Endodermal cell (in vitro differentiated cells): ENCODE data around the gene CA11. TPM values are rescaled to one million over a fixed set of nuclear protein-coding genes. Genes with fewer than 3 reads are reported as not detected.

Experiments
- DNase-seq: peaks from one replicate; pipeline ENCODE4 v3.0.0-alpha.2; 2017
- H3K27ac ChIP-seq: 2 replicates; pipeline ENCODE4 v1.5.1; 2013; ENCODE audit warnings: mild to moderate bottlenecking, low read depth, low read length, moderate library complexity
- H3K27me3 ChIP-seq: 2 replicates; pipeline ENCODE4 v1.6.1; 2013; ENCODE audit warnings: mild to moderate bottlenecking, low read length, moderate library complexity; ENCODE audit not compliant: insufficient read depth, control insufficient read depth, poor library complexity, severe bottlenecking
- H3K36me3 ChIP-seq: 2 replicates; pipeline ENCODE4 v1.7.0; 2013; ENCODE audit warnings: mild to moderate bottlenecking, low read length, moderate library complexity; ENCODE audit not compliant: control insufficient read depth, insufficient read depth
- H3K4me1 ChIP-seq: one replicate; pipeline ENCODE4 v1.7.0; 2013; ENCODE audit warnings: low read length; ENCODE audit not compliant: control insufficient read depth, insufficient read depth
- H3K4me3 ChIP-seq: 2 replicates; pipeline ENCODE4 v1.5.1; 2013; ENCODE audit warnings: mild to moderate bottlenecking, low read length, moderate library complexity
- H3K9ac ChIP-seq: 2 replicates; pipeline ENCODE4 v1.6.1; 2013; ENCODE audit warnings: mild to moderate bottlenecking, low read length, moderate library complexity; ENCODE audit not compliant: poor library complexity, severe bottlenecking; ENCODE audit errors: extremely low read depth
- H3K9me3 ChIP-seq: 2 replicates; pipeline ENCODE4 v1.6.1; 2013; ENCODE audit warnings: mild to moderate bottlenecking, low read length, moderate library complexity; ENCODE audit not compliant: control insufficient read depth
- H3K27ac Mint-ChIP-seq: 2 replicates; pipeline ENCODE4 v1.8.0; 2020; ENCODE audit warnings: mixed read lengths
- H3K27me3 Mint-ChIP-seq: 2 replicates; pipeline ENCODE4 v1.8.0; 2021; ENCODE audit warnings: mild to moderate bottlenecking, mixed read lengths; ENCODE audit not compliant: insufficient read depth
- H3K36me3 Mint-ChIP-seq: 2 replicates; pipeline ENCODE4 v1.8.0; 2020; ENCODE audit warnings: low read depth, mixed read lengths
- H3K4me1 Mint-ChIP-seq: 2 replicates; pipeline ENCODE4 v1.8.0; 2020; ENCODE audit warnings: mixed read lengths
- H3K4me3 Mint-ChIP-seq: 2 replicates; pipeline ENCODE4 v1.8.0; 2020; ENCODE audit warnings: mild to moderate bottlenecking, moderate library complexity, mixed read lengths
- H3K9me3 Mint-ChIP-seq: 2 replicates; pipeline ENCODE4 v1.8.0; 2020; ENCODE audit warnings: mild to moderate bottlenecking, mixed read lengths
- WGBS, 2 experiments: methylation state at CpG; one replicate each; pipeline versions ENCODE4 v1.1.5 to v1.1.7; 2013; ENCODE audit warnings: missing lambda C conversion rate in 2 of 2, mixed read lengths in 1 of 2; ENCODE audit not compliant: insufficient coverage in 1 of 2, insufficient read length in 1 of 2; 5-methylcytosine and 5-hydroxymethylcytosine counted together
- total RNA-seq, 2 donors: library from RNA; stranded (reverse); fragmentation: NEBNext Ultra II Directional in 1 of 2; extraction: Animal tissue kit (Norgen Biotek cat#: 25700) in 1 of 2; gene quantifications; 2 replicates in 1 of 2; 3 replicates in 1 of 2; pipeline ENCODE4 v1.2.1, GENCODE V29; 2021
- TF ChIP-seq, protein P1 (sequence below): fragments of 200-600 bp; sonication (generic); conservative IDR thresholded peaks from 2 replicates; pipeline ENCODE4 v1.5.0; 2021; ENCODE audit warnings: antibody characterized with exemption, mild to moderate bottlenecking

CA11 gene
- total RNA-seq, 2 donors from 2014 or later, result 75.0 to 82.6 TPM

DNA sequence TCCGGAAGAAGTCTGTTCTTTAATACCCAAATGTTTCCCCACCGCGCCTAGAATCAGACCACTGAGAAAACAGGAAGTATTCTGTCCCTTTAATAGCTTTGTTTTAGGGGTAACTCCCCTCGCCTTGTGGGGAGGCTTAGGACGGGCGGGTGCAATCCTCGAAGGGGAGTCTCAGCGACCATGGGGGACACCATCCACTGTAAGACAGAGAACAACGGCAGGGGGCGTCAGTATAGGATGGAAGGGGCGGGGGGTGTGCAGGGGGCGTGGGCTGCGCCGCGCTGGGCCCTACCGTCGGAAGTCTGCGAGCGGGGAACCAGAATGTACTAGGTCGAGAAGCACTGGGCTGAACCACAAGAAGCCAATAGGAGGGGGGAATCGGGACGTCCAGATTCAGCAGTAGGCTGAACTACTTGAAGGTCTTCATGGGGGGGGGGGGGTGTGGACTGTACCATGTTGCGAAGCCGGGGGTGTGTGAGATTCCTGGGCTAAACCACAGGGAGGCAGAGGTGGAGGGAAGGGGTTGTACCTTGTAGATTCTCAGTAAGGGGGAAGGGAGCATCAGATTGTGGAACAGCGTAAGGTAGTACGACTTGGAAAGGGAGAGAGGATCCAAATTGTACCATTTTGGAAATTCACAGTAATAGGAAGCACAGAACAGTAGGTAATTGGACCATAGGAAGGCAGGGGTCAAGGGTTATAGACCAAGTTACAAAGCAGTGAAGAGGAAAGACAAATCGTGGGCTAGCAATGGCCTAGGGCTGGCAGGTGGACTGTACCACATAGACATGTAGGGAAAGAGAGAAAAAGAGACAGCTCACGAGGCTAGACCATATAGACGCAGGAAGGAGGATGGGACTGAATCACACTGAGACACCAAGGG lies 7.8 kb downstream of the CA11 start:
- WGBS, 2 experiments, result 21 to 27% methylated on average over 19 to 29 of the region's 29 CpGs
- Mint-ChIP-seq H3K27ac (peak overlapping the region; percentile 92), H3K9me3 (peaks cover 2% of the 10 kb centered on the region), H3K4me1 (peaks cover 21% of the 10 kb centered on the region), H3K4me3 (peak overlapping the region; percentile 61), H3K27me3 (peaks cover 49% of the 10 kb centered on the region), H3K36me3 (peaks cover 25% of the 10 kb centered on the region)
- H3K9me3 ChIP-seq, result no peaks in the 10 kb centered on the region
- peaks cover 11% of the 10 kb centered on the region for H3K27me3 ChIP-seq
- H3K9ac ChIP-seq, result peak overlapping the region; percentile 20
- peak overlapping the region; percentile 95 for H3K27ac ChIP-seq
- TF ChIP-seq, protein P1, sequence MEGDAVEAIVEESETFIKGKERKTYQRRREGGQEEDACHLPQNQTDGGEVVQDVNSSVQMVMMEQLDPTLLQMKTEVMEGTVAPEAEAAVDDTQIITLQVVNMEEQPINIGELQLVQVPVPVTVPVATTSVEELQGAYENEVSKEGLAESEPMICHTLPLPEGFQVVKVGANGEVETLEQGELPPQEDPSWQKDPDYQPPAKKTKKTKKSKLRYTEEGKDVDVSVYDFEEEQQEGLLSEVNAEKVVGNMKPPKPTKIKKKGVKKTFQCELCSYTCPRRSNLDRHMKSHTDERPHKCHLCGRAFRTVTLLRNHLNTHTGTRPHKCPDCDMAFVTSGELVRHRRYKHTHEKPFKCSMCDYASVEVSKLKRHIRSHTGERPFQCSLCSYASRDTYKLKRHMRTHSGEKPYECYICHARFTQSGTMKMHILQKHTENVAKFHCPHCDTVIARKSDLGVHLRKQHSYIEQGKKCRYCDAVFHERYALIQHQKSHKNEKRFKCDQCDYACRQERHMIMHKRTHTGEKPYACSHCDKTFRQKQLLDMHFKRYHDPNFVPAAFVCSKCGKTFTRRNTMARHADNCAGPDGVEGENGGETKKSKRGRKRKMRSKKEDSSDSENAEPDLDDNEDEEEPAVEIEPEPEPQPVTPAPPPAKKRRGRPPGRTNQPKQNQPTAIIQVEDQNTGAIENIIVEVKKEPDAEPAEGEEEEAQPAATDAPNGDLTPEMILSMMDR, result peak; percentile 29
- H3K4me3 ChIP-seq, result peak overlapping the region; percentile 80
- no peaks in the 10 kb centered on the region for H3K36me3 ChIP-seq
- peaks cover 4% of the 10 kb centered on the region for H3K4me1 ChIP-seq
- DNase-seq, result peak; percentile 96

DNA sequence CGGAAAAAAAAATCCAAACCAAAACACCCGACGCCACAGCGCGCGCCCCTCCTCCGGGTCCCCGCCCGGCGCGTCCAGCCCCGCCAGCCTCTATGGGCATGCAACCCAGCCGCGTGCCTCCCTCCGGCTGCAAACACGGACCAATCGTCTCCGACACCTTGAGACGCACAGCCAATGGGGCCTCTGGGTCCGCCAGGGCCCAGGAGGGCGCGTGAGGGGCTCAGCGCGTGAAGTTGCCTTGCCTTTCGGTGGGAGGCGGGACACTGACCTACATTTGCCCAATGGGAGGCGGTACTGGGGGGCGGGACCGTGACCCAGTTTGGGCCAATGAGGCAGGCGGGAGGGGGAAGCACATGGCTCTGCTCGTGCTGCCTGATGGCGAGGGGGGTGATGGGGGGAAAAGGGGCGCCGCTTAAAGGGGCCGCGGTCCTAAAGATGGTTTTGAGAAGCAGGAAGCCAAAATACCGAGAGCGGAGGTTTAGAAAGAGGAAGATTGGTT lies 8.5 kb downstream of the CA11 start:
- Mint-ChIP-seq H3K9me3 (peaks cover 2% of the 10 kb centered on the region), H3K27me3 (peaks cover 49% of the 10 kb centered on the region), H3K4me1 (peaks cover 21% of the 10 kb centered on the region), H3K27ac (peak overlapping the region; percentile 92), H3K36me3 (peaks cover 20% of the 10 kb centered on the region), H3K4me3 (peak overlapping the region; percentile 61)
- Histone ChIP-seq H3K36me3 (no peaks in the 10 kb centered on the region), H3K4me1 (peaks cover 11% of the 10 kb centered on the region), H3K27ac (peak overlapping the region; percentile 95), H3K9me3 (no peaks in the 10 kb centered on the region), H3K4me3 (peak overlapping the region; percentile 80), H3K27me3 (peaks cover 11% of the 10 kb centered on the region), H3K9ac (peak overlapping the region; percentile 20)
- TF ChIP-seq, protein P1, result no peak
- peak; percentile 99 for DNase-seq
- 1 to 4% methylated on average over 16 to 38 of the region's 38 CpGs for WGBS, 2 experiments

DNA sequence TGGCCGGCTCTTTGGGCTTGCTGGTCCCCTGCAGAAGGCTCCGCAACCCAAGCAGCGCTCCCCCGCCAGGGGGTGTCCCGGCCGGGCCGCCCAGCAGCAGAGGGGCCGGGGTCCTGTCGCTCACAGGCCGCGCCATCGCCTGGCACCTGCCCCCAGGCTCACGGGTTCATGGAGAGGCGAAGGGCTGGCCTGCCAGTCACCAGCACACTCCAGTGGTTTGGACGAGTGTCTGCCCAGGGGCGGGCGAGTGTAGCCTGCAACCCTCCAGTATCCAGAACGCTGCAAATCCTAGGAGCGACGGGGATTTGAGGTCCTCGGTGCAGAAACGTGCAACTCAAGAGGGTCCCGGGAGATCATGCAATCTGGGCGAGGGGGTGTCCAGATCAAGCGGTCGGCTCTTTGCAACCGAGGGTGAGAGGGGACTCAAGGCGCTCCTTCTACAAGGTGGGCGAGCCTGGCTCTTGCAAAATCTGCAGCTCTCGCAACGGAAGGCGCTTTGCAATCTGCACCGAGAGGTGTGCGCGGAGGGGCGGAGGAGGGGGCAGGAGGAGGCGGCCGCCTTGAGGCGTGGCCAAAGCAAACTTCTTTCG lies 9.0 kb downstream of the CA11 start, which contains the start of gene DBP:
TSS of gene DBP (minus strand) at position 521 of the 590 bp plus-strand sequence. CDS start at position 136, 385 bp downstream.
- peaks cover 2% of the 10 kb centered on the region for H3K9me3 Mint-ChIP-seq
- TF ChIP-seq, protein P1, result peak; percentile 43
- peak within 1 kb of the TSS; percentile 20 for H3K9ac ChIP-seq
- peaks cover 49% of the 10 kb centered on the region for H3K27me3 Mint-ChIP-seq
- peak within 1 kb of the TSS; percentile 95 for H3K27ac ChIP-seq
- peaks cover 21% of the 10 kb centered on the region for H3K4me1 Mint-ChIP-seq
- H3K27me3 ChIP-seq, result peaks cover 11% of the 10 kb centered on the region
- H3K36me3 Mint-ChIP-seq, result peaks cover 21% of the 10 kb centered on the region
- no peaks in the 10 kb centered on the region for H3K9me3 ChIP-seq
- peaks cover 12% of the 10 kb centered on the region for H3K4me1 ChIP-seq
- 0 to 1% methylated on average over 25 to 39 of the region's 40 CpGs for WGBS, 2 experiments
- H3K4me3 ChIP-seq, result peak within 1 kb of the TSS; percentile 80
- no peaks in the 10 kb centered on the region for H3K36me3 ChIP-seq
- peak within 1 kb of the TSS; percentile 61 for H3K4me3 Mint-ChIP-seq
- DNase-seq, result peak; percentile 83
- peak within 1 kb of the TSS; percentile 92 for H3K27ac Mint-ChIP-seq
